HepG2 (cell line): Measurements from ENCODE around the gene F7. TPM values are rescaled to one million over a fixed set of nuclear protein-coding genes. Genes with fewer than 3 reads are reported as not detected.

Source experiments
- ATAC-seq: fragments of 200-7000 bp; cut with Tn5 transposase; 3 replicates; pipeline ENCODE4 v1.9.1; 2020; ENCODE audit warnings: mild to moderate bottlenecking, moderate library complexity
- BruUV-seq: library from RNA; stranded (reverse); fragments of 400-500 nt; replicated peaks from 2 replicates; lab custom pipeline; 2021; lab: Mats Ljungman, UMichigan
- CTCF ChIA-PET: fragments of 300-600 bp; formaldehyde crosslinking; extraction: SDS; loops from one replicate; lab custom pipeline; 2021; ENCODE audit warnings: low total read pairs, inconsistent platforms, low intra/inter-chr PET ratio; lab: Yijun Ruan, JAX
- POLR2A ChIA-PET: fragments of 350-600 bp; sonication (Branson Sonifier 250); formaldehyde crosslinking; loops from one replicate; lab custom pipeline; 2020; ENCODE audit warnings: antibody characterized with exemption, inconsistent platforms; lab: Yijun Ruan, JAX
- DNase-seq: peaks from one replicate; pipeline ENCODE4 v3.0.0-alpha.2; 2015; ENCODE audit warnings: low spot score
- FAIRE-seq: peaks from 3 replicates; lab custom pipeline; 2011; peaks lifted over from hg19 to GRCh38; lab: Jason Lieb, UNC
- H2AFZ ChIP-seq: one replicate; pipeline ENCODE4 v1.6.1; 2011; ENCODE audit warnings: low read length, inconsistent platforms
- H3K27ac ChIP-seq: fragments of 300-600 bp; 3 replicates; pipeline ENCODE4 v1.8.0; 2011; ENCODE audit warnings: mixed run types, mild to moderate bottlenecking, mixed read lengths, low read length, inconsistent platforms; ENCODE audit not compliant: insufficient read depth; ENCODE audit errors: extremely low read length
- H3K27me3 ChIP-seq, 2 experiments: fragments of 200-600 bp in 1 of 2; 2 replicates in 1 of 2; 3 replicates in 1 of 2; pipeline versions ENCODE4 v1.6.0 to v1.8.0; 2011; ENCODE audit warnings: low read length in 2 of 2, mild to moderate bottlenecking in 2 of 2, moderate library complexity in 2 of 2, inconsistent platforms in 1 of 2; ENCODE audit not compliant: insufficient read depth in 2 of 2, control insufficient read depth in 1 of 2
- H3K36me3 ChIP-seq, 2 experiments: fragments of 200-600 bp in 1 of 2; replicated peaks in 1 of 2; 2 replicates in 1 of 2; 3 replicates in 1 of 2; pipeline versions ENCODE4 v1.5.1 to v1.8.0; 2011; ENCODE audit warnings: low read length in 2 of 2, inconsistent platforms in 1 of 2; ENCODE audit not compliant: insufficient read depth in 2 of 2, control insufficient read depth in 1 of 2
- H3K4me1 ChIP-seq: 2 replicates; pipeline ENCODE4 v1.5.1; 2012; ENCODE audit warnings: low read length, inconsistent platforms; ENCODE audit not compliant: insufficient read depth
- H3K4me2 ChIP-seq: 2 replicates; pipeline ENCODE4 v1.6.0; 2011; ENCODE audit warnings: low read depth, low read length, inconsistent platforms
- H3K4me3 ChIP-seq, 3 experiments: fragments of 200-600 bp in 1 of 3; sonication (generic), shearing (Covaris generic) in 1 of 3; replicated peaks in 1 of 3; 2 replicates each; pipeline ENCODE4 v1.5.1; 2011 to 2016; ENCODE audit warnings: low read length in 3 of 3, inconsistent platforms in 2 of 3, low read depth in 2 of 3, mild to moderate bottlenecking in 2 of 3, control low read depth in 1 of 3, mixed read lengths in 1 of 3; ENCODE audit not compliant: insufficient read depth in 1 of 3
- H3K79me2 ChIP-seq: one replicate; pipeline ENCODE4 v1.6.1; 2011; ENCODE audit warnings: low read length, inconsistent platforms; ENCODE audit not compliant: insufficient read depth
- H3K9ac ChIP-seq: 2 replicates; pipeline ENCODE4 v1.6.0; 2011; ENCODE audit warnings: mild to moderate bottlenecking, low read depth, low read length, inconsistent platforms; ENCODE audit not compliant: insufficient read depth
- H3K9me3 ChIP-seq: 2 replicates; pipeline ENCODE4 v1.5.1; 2012; ENCODE audit warnings: mild to moderate bottlenecking, low read length
- H4K20me1 ChIP-seq: 2 replicates; pipeline ENCODE4 v1.6.0; 2011; ENCODE audit warnings: inconsistent platforms, mild to moderate bottlenecking, low read length, moderate library complexity; ENCODE audit not compliant: insufficient read depth
- CEBPB ChIP-seq: IDR thresholded peaks from 2 replicates; pipeline ENCODE4 v1.6.1; 2011; ENCODE audit warnings: low read depth, low read length, improper control_type of control experiment, borderline replicate concordance
- FOSL2 ChIP-seq: sonication (generic); formaldehyde crosslinking; IDR thresholded peaks from 2 replicates; pipeline ENCODE4 v1.4.0; 2020; ENCODE audit warnings: missing genetic modification reagents
- JUND ChIP-seq: sonication (generic); formaldehyde crosslinking; IDR thresholded peaks from 2 replicates; pipeline ENCODE4 v1.8.0; 2022; ENCODE audit warnings: mild to moderate bottlenecking, missing genetic modification reagents
- KDM2A ChIP-seq: sonication (generic); formaldehyde crosslinking; IDR thresholded peaks from 2 replicates; pipeline ENCODE4 v1.4.0; 2020; ENCODE audit warnings: low read depth, missing genetic modification reagents, borderline replicate concordance
- PCBP2 ChIP-seq: fragments of 200-400 bp; formaldehyde crosslinking; optimal IDR thresholded peaks from 2 replicates; pipeline ENCODE3; 2018; ENCODE audit warnings: low read length, low read depth; ENCODE audit not compliant: poor library complexity, severe bottlenecking
- ZFP62 ChIP-seq: sonication (generic); formaldehyde crosslinking; IDR thresholded peaks from 2 replicates; pipeline ENCODE4 v1.4.0; 2020; ENCODE audit warnings: missing genetic modification reagents
- ZNF710 ChIP-seq: sonication (generic); formaldehyde crosslinking; IDR thresholded peaks from 2 replicates; pipeline ENCODE4 v1.5.0; 2020; ENCODE audit warnings: mild to moderate bottlenecking, missing genetic modification reagents, borderline replicate concordance
- ZNF737 ChIP-seq: sonication (generic); formaldehyde crosslinking; IDR thresholded peaks from 2 replicates; pipeline ENCODE4 v1.5.0; 2020; ENCODE audit warnings: missing genetic modification reagents, mild to moderate bottlenecking, borderline replicate concordance
- ZNF746 ChIP-seq: sonication (generic); formaldehyde crosslinking; IDR thresholded peaks from 2 replicates; pipeline ENCODE4 v1.8.0; 2022; ENCODE audit warnings: mild to moderate bottlenecking, missing genetic modification reagents
- WGBS: methylation state at CpG from one replicate; pipeline ENCODE4 v1.1.6; 2017; ENCODE audit warnings: low lambda C conversion rate; 5-methylcytosine and 5-hydroxymethylcytosine counted together
- in situ Hi-C: cut with HindIII; loops from 2 replicates; pipeline ENCODE4 v1.10.0; 2017; ENCODE audit warnings: low pct_unique_long_range_greater_than_20kb; ENCODE audit not compliant: extremely low pct_ligation_motif_present
- intact Hi-C: fragments of 100-400 bp; cut with micrococcal nuclease; formaldehyde crosslinking; loops from one replicate; pipeline ENCODE4 v1.10.0; 2022; ENCODE audit not compliant: unreplicated experiment
- polyA plus RNA-seq, 8 experiments: library from polyadenylated mRNA; depleted of rRNA in 3 of 8; stranded (reverse) in 7 of 8; unstranded in 1 of 8; fragments of >200 nt; fragmentation: Illumina TruSeq in 4 of 8; extraction: Trizol in 4 of 8; gene quantifications; 2 replicates each; pipeline versions ENCODE4 v1.2.1 to v1.2.3, GENCODE V29; 2011 to 2016; ENCODE audit warnings: low read depth in 4 of 8, missing spikeins in 1 of 8, mixed read lengths in 1 of 8; ENCODE audit not compliant: insufficient read depth in 1 of 8
- total RNA-seq, 5 experiments: library from RNA; depleted of rRNA; stranded (reverse); fragments of >200 nt; fragmentation: Illumina TruSeq; extraction: Trizol; gene quantifications; 2 replicates each; pipeline ENCODE4 v1.2.3, GENCODE V29; 2016; ENCODE audit warnings: low read depth in 1 of 5
- TF ChIP-seq, protein P1 (sequence below): sonication (generic); formaldehyde crosslinking; IDR thresholded peaks from 2 replicates; pipeline ENCODE4 v1.5.1; 2020; ENCODE audit warnings: mild to moderate bottlenecking, missing genetic modification reagents
- TF ChIP-seq, protein P2 (sequence below): sonication (generic); formaldehyde crosslinking; IDR thresholded peaks from 2 replicates; pipeline ENCODE4 v1.4.0; 2020; ENCODE audit warnings: missing genetic modification reagents, low read depth, mild to moderate bottlenecking, borderline replicate concordance

Gene F7
- total and polyA plus RNA-seq, 2 of the 13 experiments (the other 11 are each of a cell fraction or from before 2014, with no cell fraction given), result 12.6 to 26.5 TPM

DNA sequence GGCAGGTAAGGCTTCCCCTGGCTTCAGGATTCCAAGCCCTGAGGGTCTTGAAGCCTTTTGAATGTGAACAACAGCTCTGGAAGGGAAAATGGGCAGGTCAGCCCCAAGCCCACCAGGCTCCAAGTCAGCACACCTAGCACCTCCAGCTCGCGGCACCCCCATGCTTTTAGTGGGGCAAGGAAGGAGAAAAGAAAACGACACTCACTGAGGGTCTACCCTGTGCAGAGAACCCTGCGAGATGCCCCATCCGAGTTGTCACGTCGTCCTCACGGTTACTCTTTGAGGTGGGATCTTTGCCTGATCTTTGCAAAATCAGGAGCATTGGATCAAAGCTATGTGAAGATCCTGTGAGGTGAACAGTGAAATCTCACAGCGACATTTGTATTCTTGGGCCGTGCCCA, 11.3 kb downstream of the F7 start:
- Histone ChIP-seq H3K4me1 (peaks cover 19% of the 10 kb centered on the region), H3K4me3 (no peak overlapping the region), H3K9me3 (no peaks in the 10 kb centered on the region), H3K9ac (no peak overlapping the region), H3K36me3 (peaks cover 0 to 1% of the 10 kb centered on the region in 2 experiments; a peak in 1 of 5 replicates), H4K20me1 (no peaks in the 10 kb centered on the region), H3K4me2 (no peak overlapping the region), H3K27me3 (no peaks in the 10 kb centered on the region), H2AFZ (no peak overlapping the region), H3K27ac (no peak overlapping the region), H3K79me2 (no peaks in the 10 kb centered on the region)
- ChIA-PET CTCF (no interaction called here), POLR2A (interaction anchor here (1.0 to 1.2 kb wide), 2 partner anchors 11 to 34 kb away, joined by 3 read pairs; partner anchors contain the start of gene F7)
- in situ Hi-C loops (no loop called here), intact Hi-C loops (no loop called here)
- FAIRE-seq, result no peak
- ATAC-seq, result no peak
- no peak for TF ChIP-seq ZNF710
- no TSS peak for BruUV-seq
- DNase-seq, result no peak
- 99% methylated on average over 9 of the region's 10 CpGs for WGBS

DNA sequence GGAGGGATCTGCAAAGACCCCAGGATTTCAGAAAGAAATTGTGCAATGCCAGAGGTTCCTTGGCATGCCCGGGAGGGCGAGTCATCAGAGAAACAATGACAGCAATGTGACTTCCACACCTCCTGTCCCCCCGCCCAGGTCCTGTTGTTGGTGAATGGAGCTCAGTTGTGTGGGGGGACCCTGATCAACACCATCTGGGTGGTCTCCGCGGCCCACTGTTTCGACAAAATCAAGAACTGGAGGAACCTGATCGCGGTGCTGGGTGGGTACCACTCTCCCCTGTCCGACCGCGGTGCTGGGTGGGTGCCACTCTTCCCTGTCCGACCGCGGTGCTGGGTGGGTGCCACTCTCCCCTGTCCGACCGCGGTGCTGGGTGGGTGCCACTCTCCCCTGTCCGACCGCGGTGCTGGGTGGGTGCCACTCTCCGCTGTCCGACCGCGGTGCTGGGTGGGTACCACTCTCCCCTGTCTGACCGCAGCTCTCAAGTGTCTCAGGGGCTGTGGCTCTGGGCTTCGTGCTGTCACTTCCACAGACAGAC, 11.8 kb downstream of the F7 start:
- BruUV-seq, result no TSS peak
- Histone ChIP-seq H3K79me2 (no peaks in the 10 kb centered on the region), H3K4me3 (no peak overlapping the region), H3K4me1 (peaks cover 25% of the 10 kb centered on the region), H4K20me1 (no peaks in the 10 kb centered on the region), H2AFZ (no peak overlapping the region), H3K4me2 (no peak overlapping the region), H3K36me3 (peaks cover 0 to 1% of the 10 kb centered on the region in 2 experiments; a peak in 1 of 5 replicates), H3K27me3 (no peaks in the 10 kb centered on the region), H3K9ac (no peak overlapping the region), H3K9me3 (no peaks in the 10 kb centered on the region)
- ChIA-PET POLR2A (interaction anchor here (1.2 kb wide), 1 partner anchor 33 kb away, joined by 3 read pairs; no protein-coding TSS in a partner anchor), CTCF (no interaction called here)
- in situ Hi-C loops, result no loop called here
- 96% methylated on average over 20 of the region's 26 CpGs for WGBS
- intact Hi-C loops, result no loop called here
- DNase-seq (no peak), FAIRE-seq (no peak), ATAC-seq (no peak)
- TF ChIP-seq FOSL2 (CRISPR knock-in tag) (peak; percentile 77), ZNF746 (CRISPR knock-in tag) (no peak), PCBP2 (no peak), CEBPB (peak; percentile 59), JUND (CRISPR knock-in tag) (no peak), KDM2A (CRISPR knock-in tag) (0 out of 2 replicates have a peak, but pooled peaks have one; percentile 3), ZFP62 (CRISPR knock-in tag) (no peak), ZNF737 (CRISPR knock-in tag) (no peak)
- TF ChIP-seq, protein P1, sequence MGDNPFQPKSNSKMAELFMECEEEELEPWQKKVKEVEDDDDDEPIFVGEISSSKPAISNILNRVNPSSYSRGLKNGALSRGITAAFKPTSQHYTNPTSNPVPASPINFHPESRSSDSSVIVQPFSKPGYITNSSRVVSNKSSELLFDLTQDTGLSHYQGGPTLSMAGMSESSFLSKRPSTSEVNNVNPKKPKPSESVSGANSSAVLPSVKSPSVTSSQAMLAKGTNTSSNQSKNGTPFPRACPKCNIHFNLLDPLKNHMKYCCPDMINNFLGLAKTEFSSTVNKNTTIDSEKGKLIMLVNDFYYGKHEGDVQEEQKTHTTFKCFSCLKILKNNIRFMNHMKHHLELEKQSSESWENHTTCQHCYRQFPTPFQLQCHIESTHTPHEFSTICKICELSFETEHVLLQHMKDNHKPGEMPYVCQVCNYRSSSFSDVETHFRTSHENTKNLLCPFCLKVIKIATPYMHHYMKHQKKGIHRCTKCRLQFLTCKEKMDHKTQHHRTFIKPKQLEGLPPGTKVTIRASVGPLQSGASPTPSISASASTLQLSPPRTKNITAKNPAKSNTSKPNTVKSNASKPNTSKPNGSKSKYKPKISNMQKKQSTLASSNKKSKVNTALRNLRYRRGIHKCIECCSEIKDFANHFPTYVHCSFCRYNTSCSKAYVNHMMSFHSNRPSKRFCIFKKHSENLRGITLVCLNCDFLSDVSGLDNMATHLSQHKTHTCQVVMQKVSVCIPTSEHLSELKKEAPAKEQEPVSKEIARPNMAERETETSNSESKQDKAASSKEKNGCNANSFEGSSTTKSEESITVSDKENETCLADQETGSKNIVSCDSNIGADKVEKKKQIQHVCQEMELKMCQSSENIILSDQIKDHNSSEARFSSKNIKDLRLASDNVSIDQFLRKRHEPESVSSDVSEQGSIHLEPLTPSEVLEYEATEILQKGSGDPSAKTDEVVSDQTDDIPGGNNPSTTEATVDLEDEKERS (CRISPR knock-in tag), result no peak
- TF ChIP-seq, protein P2, sequence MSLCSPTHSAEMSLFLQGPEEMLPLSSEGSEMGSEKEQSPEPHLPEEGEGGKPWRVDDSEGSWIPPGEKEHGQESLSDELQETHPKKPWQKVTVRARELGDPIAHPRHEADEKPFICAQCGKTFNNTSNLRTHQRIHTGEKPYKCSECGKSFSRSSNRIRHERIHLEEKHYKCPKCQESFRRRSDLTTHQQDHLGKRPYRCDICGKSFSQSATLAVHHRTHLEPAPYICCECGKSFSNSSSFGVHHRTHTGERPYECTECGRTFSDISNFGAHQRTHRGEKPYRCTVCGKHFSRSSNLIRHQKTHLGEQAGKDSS (CRISPR knock-in tag), result no peak
- TF ChIP-seq, all 625 proteins: peak for 3
- H3K27ac ChIP-seq, result no peak overlapping the region
